ENCODE results near the gene FUZ. TPM values are rescaled to one million over a fixed set of nuclear protein-coding genes. Genes with fewer than 3 reads are reported as not detected.

The FUZ gene
- polyA plus RNA-seq, 1 of the 3 experiments (the other 2 are of a cell fraction): 29.9 TPM

DNA sequence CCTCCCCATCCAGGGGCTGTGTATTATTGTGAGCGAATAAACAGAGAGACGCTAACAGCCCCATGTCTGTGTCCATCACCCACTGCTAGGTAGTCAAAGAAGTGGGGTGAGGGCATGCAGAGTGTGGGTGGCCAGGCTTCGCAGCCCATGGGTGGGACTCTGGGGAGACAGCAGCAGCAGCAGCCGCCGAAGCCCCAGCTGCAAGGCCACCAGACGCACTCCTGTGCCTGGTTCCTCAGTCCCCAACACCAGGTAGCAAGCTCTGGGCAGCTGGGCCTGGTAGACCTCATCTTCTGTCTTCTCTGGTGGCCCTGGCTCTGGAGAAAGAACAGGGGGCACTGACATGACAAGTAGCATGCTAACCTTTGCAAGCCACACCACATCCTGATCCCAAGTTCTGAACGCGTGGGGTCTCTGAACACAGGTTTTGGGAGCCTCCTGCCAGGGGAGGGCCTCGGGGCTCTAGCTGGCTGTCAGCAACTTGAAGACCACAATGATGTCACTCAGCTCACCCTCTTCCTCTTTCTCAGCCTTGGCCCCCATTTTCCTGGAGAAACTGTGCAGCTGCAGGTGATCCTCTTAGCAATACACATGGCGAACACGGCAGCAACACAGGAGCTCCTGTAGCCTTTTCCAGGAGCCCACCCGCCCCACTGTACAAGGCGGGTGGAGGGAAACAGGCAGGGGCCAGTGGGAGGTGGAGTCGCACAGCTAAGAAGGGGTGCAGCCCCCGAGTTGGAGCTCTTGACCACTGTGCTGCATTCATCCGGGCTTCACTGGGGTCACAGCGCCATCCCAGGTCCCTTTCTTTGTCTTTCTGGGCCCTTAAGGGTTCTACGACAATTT is 5.8 kb downstream of the FUZ start:
- no peaks in the 10 kb centered on the region for H3K27me3 ChIP-seq (ENCODE audit: insufficient read depth)
- CTCF ChIA-PET: interaction anchor here (0.9 kb wide), 1 partner anchor 127 kb away, joined by 3 read pairs; no protein-coding TSS in a partner anchor
- no peak overlapping the region for H2AFZ ChIP-seq (ENCODE audit: low read depth)

DNA sequence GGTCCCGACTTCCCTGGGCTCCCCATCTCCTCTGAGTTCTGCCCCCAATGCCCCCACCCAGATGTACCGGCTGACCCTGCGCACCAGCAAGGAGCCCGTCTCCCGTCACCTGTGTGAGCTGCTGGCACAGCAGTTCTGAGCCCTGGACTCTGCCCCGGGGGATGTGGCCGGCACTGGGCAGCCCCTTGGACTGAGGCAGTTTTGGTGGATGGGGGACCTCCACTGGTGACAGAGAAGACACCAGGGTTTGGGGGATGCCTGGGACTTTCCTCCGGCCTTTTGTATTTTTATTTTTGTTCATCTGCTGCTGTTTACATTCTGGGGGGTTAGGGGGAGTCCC is 6.5 kb downstream of the FUZ start:
- ChIA-PET POLR2A (no interaction called here), CTCF (interaction anchor here (0.9 kb wide), 1 partner anchor 126 kb away, joined by 3 read pairs; no protein-coding TSS in a partner anchor)
- 97% methylated on average over 8 of the region's 8 CpGs for WGBS (ENCODE audit: low lambda C conversion rate)

More for the DNA sequence above, 5.8 kb downstream of the FUZ start:
- Histone ChIP-seq H3K4me1 (ENCODE audit: control insufficient read depth in 1 of 2, insufficient read depth in 2 of 2, low read depth in 1 of 2, low read length in 1 of 2) (peaks cover 9 to 23% of the 10 kb centered on the region in 2 experiments; a peak in 3 of 4 replicates), H3K79me2 (ENCODE audit: insufficient read depth) (no peaks in the 10 kb centered on the region), H3K27ac (ENCODE audit: low read depth in 2 of 2, low read length in 1 of 2) (no peak overlapping the region), H3K4me2 (no peak overlapping the region), H4K20me1 (ENCODE audit: insufficient read depth) (peaks cover 4% of the 10 kb centered on the region; the same call in 1 of the 2 replicates), H3K9ac (no peak overlapping the region), H3K36me3 (replicated peaks in 1 of 2; ENCODE audit: control insufficient read depth in 1 of 2, insufficient read depth in 2 of 2, low read length in 1 of 2) (peaks cover 8 to 23% of the 10 kb centered on the region in 2 experiments), H3F3A (replicated peaks; ENCODE audit: insufficient read depth) (peaks cover 20% of the 10 kb centered on the region), H3K9me3 (no peaks in the 10 kb centered on the region), H3K4me3 (ENCODE audit: low read depth in 2 of 2, low read length in 1 of 2) (no peak overlapping the region), H3K9me2 (no peaks in the 10 kb centered on the region)
- POLR2A ChIA-PET: no interaction called here
- DNase-seq: no peak
- 93% methylated on average over 15 of the region's 18 CpGs for WGBS (ENCODE audit: low lambda C conversion rate)
- no peak for TF ChIP-seq MEF2A (IDR thresholded peaks at IDR 0.05; ENCODE audit: borderline replicate concordance, low read depth)
- no peak for TF ChIP-seq GATA2 (CRISPR knock-in tag; IDR thresholded peaks at IDR 0.05)
- no peak for TF ChIP-seq ZBTB33 (IDR thresholded peaks at IDR 0.05; ENCODE audit: borderline replicate concordance, low read depth)

More for the DNA sequence above, 6.5 kb downstream of the FUZ start:
- Histone ChIP-seq H3K9me3 (no peaks in the 10 kb centered on the region), H3K9ac (no peak overlapping the region), H3F3A (replicated peaks; ENCODE audit: insufficient read depth) (peaks cover 20% of the 10 kb centered on the region), H3K4me3 (ENCODE audit: low read depth in 2 of 2, low read length in 1 of 2) (no peak overlapping the region), H3K36me3 (replicated peaks in 1 of 2; ENCODE audit: control insufficient read depth in 1 of 2, insufficient read depth in 2 of 2, low read length in 1 of 2) (peaks cover 8 to 23% of the 10 kb centered on the region in 2 experiments), H2AFZ (ENCODE audit: low read depth) (no peak overlapping the region), H3K4me2 (no peak overlapping the region), H3K27ac (ENCODE audit: low read depth in 2 of 2, low read length in 1 of 2) (no peak overlapping the region), H3K27me3 (ENCODE audit: insufficient read depth) (no peaks in the 10 kb centered on the region), H3K4me1 (ENCODE audit: control insufficient read depth in 1 of 2, insufficient read depth in 2 of 2, low read depth in 1 of 2, low read length in 1 of 2) (peaks cover 7 to 24% of the 10 kb centered on the region in 2 experiments; a peak in 3 of 4 replicates), H4K20me1 (ENCODE audit: insufficient read depth) (peaks cover 4% of the 10 kb centered on the region; the same call in 1 of the 2 replicates), H3K79me2 (ENCODE audit: insufficient read depth) (no peaks in the 10 kb centered on the region), H3K9me2 (no peaks in the 10 kb centered on the region)
- TF ChIP-seq FOXM1 (IDR thresholded peaks at IDR 0.05; ENCODE audit: low read depth) (no peak), NFIC (IDR thresholded peaks at IDR 0.05; ENCODE audit: borderline replicate concordance) (no peak), POLR2AphosphoS5 (IDR thresholded peaks at IDR 0.05; ENCODE audit: low read depth, low read length) (no peak), RCOR1 (IDR thresholded peaks at IDR 0.05; ENCODE audit: low read length) (no peak), ELF1 (IDR thresholded peaks at IDR 0.05) (no peak), USF1 (IDR thresholded peaks at IDR 0.05; ENCODE audit: borderline replicate concordance, low read depth) (no peak), RXRA (IDR thresholded peaks at IDR 0.05; ENCODE audit: borderline replicate concordance, low read depth) (no peak), TAF1 (IDR thresholded peaks at IDR 0.05; ENCODE audit: borderline replicate concordance, low read depth, low read length) (no peak), TEAD4 (IDR thresholded peaks at IDR 0.05; ENCODE audit: borderline replicate concordance, insufficient read depth) (no peak), MEF2A (IDR thresholded peaks at IDR 0.05; ENCODE audit: borderline replicate concordance, low read depth) (no peak), CTCF (IDR thresholded peaks at IDR 0.05) (no peak), TCF12 (IDR thresholded peaks at IDR 0.05) (no peak), SMC3 (IDR thresholded peaks at IDR 0.05; ENCODE audit: low read depth, low read length) (no peak), JUND (IDR thresholded peaks at IDR 0.05) (no peak)
- TF ChIP-seq, protein P1, sequence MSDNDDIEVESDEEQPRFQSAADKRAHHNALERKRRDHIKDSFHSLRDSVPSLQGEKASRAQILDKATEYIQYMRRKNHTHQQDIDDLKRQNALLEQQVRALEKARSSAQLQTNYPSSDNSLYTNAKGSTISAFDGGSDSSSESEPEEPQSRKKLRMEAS (IDR thresholded peaks at IDR 0.05; ENCODE audit: low read depth): no peak
- TF ChIP-seq, protein P2, sequence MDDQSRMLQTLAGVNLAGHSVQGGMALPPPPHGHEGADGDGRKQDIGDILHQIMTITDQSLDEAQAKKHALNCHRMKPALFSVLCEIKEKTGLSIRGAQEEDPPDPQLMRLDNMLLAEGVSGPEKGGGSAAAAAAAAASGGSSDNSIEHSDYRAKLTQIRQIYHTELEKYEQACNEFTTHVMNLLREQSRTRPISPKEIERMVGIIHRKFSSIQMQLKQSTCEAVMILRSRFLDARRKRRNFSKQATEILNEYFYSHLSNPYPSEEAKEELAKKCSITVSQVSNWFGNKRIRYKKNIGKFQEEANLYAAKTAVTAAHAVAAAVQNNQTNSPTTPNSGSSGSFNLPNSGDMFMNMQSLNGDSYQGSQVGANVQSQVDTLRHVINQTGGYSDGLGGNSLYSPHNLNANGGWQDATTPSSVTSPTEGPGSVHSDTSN (IDR thresholded peaks at IDR 0.05): no peak
- no peak for DNase-seq

Measured in SK-N-SH (cell line).